ENCODE results near the gene CDH13.

CDH13 gene

GRCh38 chr16:83746611-83747010 lies 1119.8 kb downstream of the CDH13 start:
- H3K36me3 ChIP-seq (ENCODE audit: control insufficient read depth in 1 of 2, insufficient read depth in 2 of 2, low read depth in 1 of 2, low read length in 2 of 2), result no peaks in the 10 kb centered on the region
- no peak overlapping the region for H3K4ac ChIP-seq (ENCODE audit: low read depth in 1 of 2, low read length in 2 of 2)
- no peak overlapping the region for H3K18ac ChIP-seq (ENCODE audit: low read depth in 1 of 2, low read length in 2 of 2)

GRCh38 chr16:83747936-83748335 lies 1121.2 kb downstream of the CDH13 start:
- peaks cover 12% of the 10 kb centered on the region for H3K9me3 ChIP-seq (ENCODE audit: control insufficient read depth, low read length)
- WGBS, result 100% methylated on average over 3 of the region's 3 CpGs
- no peak overlapping the region for H3K9ac ChIP-seq (ENCODE audit: low read length)
- H3K27me3 ChIP-seq (ENCODE audit: control insufficient read depth in 1 of 2, insufficient read depth in 1 of 2, low read length in 2 of 2), result no peaks in the 10 kb centered on the region
- no peak overlapping the region for H2BK5ac ChIP-seq (ENCODE audit: low read depth, low read length, poor library complexity, severe bottlenecking)
- H3K27ac ChIP-seq (ENCODE audit: low read length, poor library complexity, severe bottlenecking), result no peak overlapping the region
- no peak overlapping the region for H3K4me3 ChIP-seq (ENCODE audit: insufficient read depth in 1 of 2, low read depth in 1 of 2, low read length in 2 of 2)
- no peak overlapping the region for H3K14ac ChIP-seq (ENCODE audit: low read length in 2 of 2)
- H2AK5ac ChIP-seq (ENCODE audit: low read length, severe bottlenecking), result no peak overlapping the region
- DNase-seq, result no peak
- no peak overlapping the region for H2BK120ac ChIP-seq (ENCODE audit: low read depth, low read length)
- no peak overlapping the region for H3K18ac ChIP-seq (ENCODE audit: low read depth in 1 of 2, low read length in 2 of 2)
- H2BK15ac ChIP-seq (ENCODE audit: low read depth, poor library complexity, severe bottlenecking), result no peak overlapping the region
- no peak overlapping the region for H2AFZ ChIP-seq (ENCODE audit: low read depth, low read length)
- H3K23ac ChIP-seq (ENCODE audit: low read length in 2 of 2), result no peak overlapping the region
- H4K8ac ChIP-seq (ENCODE audit: low read length), result no peak overlapping the region
- H3K79me1 ChIP-seq (replicated peaks; ENCODE audit: low read length, poor library complexity, severe bottlenecking), result no peaks in the 10 kb centered on the region
- H2BK12ac ChIP-seq (ENCODE audit: low read length in 2 of 2), result no peak overlapping the region
- no peak overlapping the region for H3K4ac ChIP-seq (ENCODE audit: low read depth in 1 of 2, low read length in 2 of 2)
- H3K4me1 ChIP-seq (ENCODE audit: control insufficient read depth, insufficient read depth, low read depth, low read length), result peaks cover 12% of the 10 kb centered on the region
- no peak overlapping the region for H3K4me2 ChIP-seq (ENCODE audit: low read length, poor library complexity, severe bottlenecking)
- H3K36me3 ChIP-seq (ENCODE audit: control insufficient read depth in 1 of 2, insufficient read depth in 2 of 2, low read depth in 1 of 2, low read length in 2 of 2), result no peaks in the 10 kb centered on the region
- H4K91ac ChIP-seq (ENCODE audit: low read length), result no peak overlapping the region

More at GRCh38 chr16:83746611-83747010, 1119.8 kb downstream of the CDH13 start:
- Histone ChIP-seq H2BK15ac (ENCODE audit: low read depth, poor library complexity, severe bottlenecking) (no peak overlapping the region), H3K79me1 (replicated peaks; ENCODE audit: low read length, poor library complexity, severe bottlenecking) (no peaks in the 10 kb centered on the region), H3K14ac (ENCODE audit: low read length in 2 of 2) (no peak overlapping the region), H3K23ac (ENCODE audit: low read length in 2 of 2) (no peak overlapping the region), H3K4me3 (ENCODE audit: insufficient read depth in 1 of 2, low read depth in 1 of 2, low read length in 2 of 2) (no peak overlapping the region), H2BK5ac (ENCODE audit: low read depth, low read length, poor library complexity, severe bottlenecking) (no peak overlapping the region), H3K4me1 (ENCODE audit: control insufficient read depth, insufficient read depth, low read depth, low read length) (peaks cover 12% of the 10 kb centered on the region), H2BK12ac (ENCODE audit: low read length in 2 of 2) (no peak overlapping the region), H2AFZ (ENCODE audit: low read depth, low read length) (no peak overlapping the region), H2BK120ac (ENCODE audit: low read depth, low read length) (no peak overlapping the region), H3K4me2 (ENCODE audit: low read length, poor library complexity, severe bottlenecking) (no peak overlapping the region), H2AK5ac (ENCODE audit: low read length, severe bottlenecking) (no peak overlapping the region), H3K9me3 (ENCODE audit: control insufficient read depth, low read length) (peaks cover 12% of the 10 kb centered on the region), H3K9ac (ENCODE audit: low read length) (no peak overlapping the region), H3K27ac (ENCODE audit: low read length, poor library complexity, severe bottlenecking) (no peak overlapping the region), H3K27me3 (ENCODE audit: control insufficient read depth in 1 of 2, insufficient read depth in 1 of 2, low read length in 2 of 2) (no peaks in the 10 kb centered on the region), H4K91ac (ENCODE audit: low read length) (no peak overlapping the region), H4K8ac (ENCODE audit: low read length) (no peak overlapping the region)
- no peak for DNase-seq

- Histone ChIP-seq H3K27me3 (ENCODE audit: control insufficient read depth in 1 of 2, insufficient read depth in 1 of 2, low read length in 2 of 2) (no peaks in the 10 kb centered on the region), H2BK12ac (ENCODE audit: low read length in 2 of 2) (no peak overlapping the region), H3K4me2 (ENCODE audit: low read length, poor library complexity, severe bottlenecking) (no peak overlapping the region), H3K79me1 (replicated peaks; ENCODE audit: low read length, poor library complexity, severe bottlenecking) (no peaks in the 10 kb centered on the region), H2BK120ac (ENCODE audit: low read depth, low read length) (no peak overlapping the region), H3K14ac (ENCODE audit: low read length in 2 of 2) (no peak overlapping the region), H2BK15ac (ENCODE audit: low read depth, poor library complexity, severe bottlenecking) (no peak overlapping the region), H3K36me3 (ENCODE audit: control insufficient read depth in 1 of 2, insufficient read depth in 2 of 2, low read depth in 1 of 2, low read length in 2 of 2) (no peaks in the 10 kb centered on the region), H3K4me1 (ENCODE audit: control insufficient read depth, insufficient read depth, low read depth, low read length) (no peaks in the 10 kb centered on the region), H3K9me3 (ENCODE audit: control insufficient read depth, low read length) (peaks cover 22% of the 10 kb centered on the region), H4K91ac (ENCODE audit: low read length) (no peak overlapping the region), H3K18ac (ENCODE audit: low read depth in 1 of 2, low read length in 2 of 2) (no peak overlapping the region), H3K4me3 (ENCODE audit: insufficient read depth in 1 of 2, low read depth in 1 of 2, low read length in 2 of 2) (no peak overlapping the region), H3K23ac (ENCODE audit: low read length in 2 of 2) (no peak overlapping the region), H2BK5ac (ENCODE audit: low read depth, low read length, poor library complexity, severe bottlenecking) (no peak overlapping the region), H4K8ac (ENCODE audit: low read length) (no peak overlapping the region), H2AFZ (ENCODE audit: low read depth, low read length) (no peak overlapping the region), H3K27ac (ENCODE audit: low read length, poor library complexity, severe bottlenecking) (no peak overlapping the region), H3K4ac (ENCODE audit: low read depth in 1 of 2, low read length in 2 of 2) (no peak overlapping the region), H3K9ac (ENCODE audit: low read length) (no peak overlapping the region), H2AK5ac (ENCODE audit: low read length, severe bottlenecking) (no peak overlapping the region)
- DNase-seq, result no peak
Observed at GRCh38 chr16:83755391-83755790, 1128.6 kb downstream of the CDH13 start.

GRCh38 chr16:83762141-83762991 lies 1135.6 kb downstream of the CDH13 start:
- no peak overlapping the region for H2AK5ac ChIP-seq (ENCODE audit: low read length, severe bottlenecking)
- H3K27ac ChIP-seq (ENCODE audit: low read length, poor library complexity, severe bottlenecking), result no peak overlapping the region
- no peak overlapping the region for H3K14ac ChIP-seq (ENCODE audit: low read length in 2 of 2)
- 89% methylated on average over 10 of the region's 11 CpGs for WGBS
- H3K4me1 ChIP-seq (ENCODE audit: control insufficient read depth, insufficient read depth, low read depth, low read length), result no peaks in the 10 kb centered on the region
- no peak for DNase-seq
- no peak overlapping the region for H3K4me3 ChIP-seq (ENCODE audit: insufficient read depth in 1 of 2, low read depth in 1 of 2, low read length in 2 of 2)
- H3K79me1 ChIP-seq (replicated peaks; ENCODE audit: low read length, poor library complexity, severe bottlenecking), result no peaks in the 10 kb centered on the region
- H3K4me2 ChIP-seq (ENCODE audit: low read length, poor library complexity, severe bottlenecking), result no peak overlapping the region
- no peak overlapping the region for H3K4ac ChIP-seq (ENCODE audit: low read depth in 1 of 2, low read length in 2 of 2)
- no peaks in the 10 kb centered on the region for H3K9me3 ChIP-seq (ENCODE audit: control insufficient read depth, low read length)
- H3K36me3 ChIP-seq (ENCODE audit: control insufficient read depth in 1 of 2, insufficient read depth in 2 of 2, low read depth in 1 of 2, low read length in 2 of 2), result no peaks in the 10 kb centered on the region
- H2AFZ ChIP-seq (ENCODE audit: low read depth, low read length), result no peak overlapping the region
- H3K18ac ChIP-seq (ENCODE audit: low read depth in 1 of 2, low read length in 2 of 2), result no peak overlapping the region
- H3K23ac ChIP-seq (ENCODE audit: low read length in 2 of 2), result no peak overlapping the region
- H2BK15ac ChIP-seq (ENCODE audit: low read depth, poor library complexity, severe bottlenecking), result no peak overlapping the region
- H2BK12ac ChIP-seq (ENCODE audit: low read length in 2 of 2), result no peak overlapping the region
- H3K9ac ChIP-seq (ENCODE audit: low read length), result no peak overlapping the region
- H4K8ac ChIP-seq (ENCODE audit: low read length), result no peak overlapping the region
- H2BK120ac ChIP-seq (ENCODE audit: low read depth, low read length), result no peak overlapping the region
- H4K91ac ChIP-seq (ENCODE audit: low read length), result no peak overlapping the region
- no peaks in the 10 kb centered on the region for H3K27me3 ChIP-seq (ENCODE audit: control insufficient read depth in 1 of 2, insufficient read depth in 1 of 2, low read length in 2 of 2)
- H2BK5ac ChIP-seq (ENCODE audit: low read depth, low read length, poor library complexity, severe bottlenecking), result no peak overlapping the region
